GM20000 (cell line): ENCODE measurements around the gene IRS2.

Experiments
- DNase-seq: peaks from one replicate; pipeline ENCODE4 v3.0.0; 2012; ENCODE audit warnings: low spot score
- CTCF ChIP-seq: IDR thresholded peaks from 2 replicates; pipeline ENCODE4 v1.5.1; 2012; ENCODE audit warnings: mild to moderate bottlenecking, control low read depth; ENCODE audit errors: extremely low read depth, missing control alignments

IRS2 gene

GRCh38 chr13:109761695-109762094, 24.7 kb downstream of the IRS2 start:
- no peak for DNase-seq
- no peak for TF ChIP-seq CTCF

- no peak for DNase-seq
- no peak for TF ChIP-seq CTCF
Observed at GRCh38 chr13:109760951-109761350, 25.4 kb downstream of the IRS2 start.

- DNase-seq: no peak
- TF ChIP-seq CTCF: no peak
Observed at GRCh38 chr13:109760402-109760801, 26.0 kb downstream of the IRS2 start.

GRCh38 chr13:109759609-109760008, 26.8 kb downstream of the IRS2 start:
- TF ChIP-seq CTCF: no peak
- no peak for DNase-seq

- no peak for TF ChIP-seq CTCF
- no peak for DNase-seq
Observed at GRCh38 chr13:109758937-109759480, 27.4 kb downstream of the IRS2 start.

- TF ChIP-seq CTCF: no peak
- DNase-seq: no peak
Observed at GRCh38 chr13:109756778-109757177, 29.6 kb downstream of the IRS2 start.

GRCh38 chr13:109755997-109756396, 30.4 kb downstream of the IRS2 start:
- DNase-seq: no peak

More at GRCh38 chr13:109755997-109756396, 30.4 kb downstream of the IRS2 start:
- TF ChIP-seq CTCF: no peak
